HFFc6 (cell line): Measurements from ENCODE around the gene SIAH2. TPM values are rescaled to one million over a fixed set of nuclear protein-coding genes. Genes with fewer than 3 reads are reported as not detected.

Experiments
- DNase-seq: peaks from one replicate; pipeline ENCODE4 v3.0.0-alpha.2; 2018
- H3K27ac Mint-ChIP-seq: 2 replicates; pipeline ENCODE4 v1.8.0; 2020; ENCODE audit warnings: mild to moderate bottlenecking, mixed read lengths
- H3K27me3 Mint-ChIP-seq: 2 replicates; pipeline ENCODE4 v1.8.0; 2021; ENCODE audit warnings: mild to moderate bottlenecking, moderate library complexity, mixed read lengths; ENCODE audit not compliant: insufficient read depth
- H3K36me3 Mint-ChIP-seq: 2 replicates; pipeline ENCODE4 v1.8.0; 2021; ENCODE audit warnings: low read depth, mixed read lengths
- H3K4me1 Mint-ChIP-seq: 2 replicates; pipeline ENCODE4 v1.8.0; 2020; ENCODE audit warnings: low read depth, mixed read lengths
- H3K4me3 Mint-ChIP-seq: 2 replicates; pipeline ENCODE4 v1.8.0; 2020; ENCODE audit warnings: mild to moderate bottlenecking, moderate library complexity, mixed read lengths
- H3K9me3 Mint-ChIP-seq: 2 replicates; pipeline ENCODE4 v1.8.0; 2020; ENCODE audit warnings: mild to moderate bottlenecking, mixed read lengths
- total RNA-seq, 6 experiments: library from RNA; stranded (reverse); fragmentation: NEBNext Ultra II Directional; extraction: Animal tissue kit (Norgen Biotek cat#: 25700); gene quantifications; 2 replicates in 1 of 6; 3 replicates in 5 of 6; pipeline ENCODE4 v1.2.3, GENCODE V29; 2021
- TF ChIP-seq, protein P1 (sequence below): fragments of 200-600 bp; sonication (generic); IDR thresholded peaks from 2 replicates; pipeline ENCODE4 v1.5.0; 2021; ENCODE audit warnings: antibody characterized with exemption, mild to moderate bottlenecking

The SIAH2 gene
- total RNA-seq, 6 experiments from 2014 or later = 14.6 to 18.2 (median 15.9) TPM

DNA sequence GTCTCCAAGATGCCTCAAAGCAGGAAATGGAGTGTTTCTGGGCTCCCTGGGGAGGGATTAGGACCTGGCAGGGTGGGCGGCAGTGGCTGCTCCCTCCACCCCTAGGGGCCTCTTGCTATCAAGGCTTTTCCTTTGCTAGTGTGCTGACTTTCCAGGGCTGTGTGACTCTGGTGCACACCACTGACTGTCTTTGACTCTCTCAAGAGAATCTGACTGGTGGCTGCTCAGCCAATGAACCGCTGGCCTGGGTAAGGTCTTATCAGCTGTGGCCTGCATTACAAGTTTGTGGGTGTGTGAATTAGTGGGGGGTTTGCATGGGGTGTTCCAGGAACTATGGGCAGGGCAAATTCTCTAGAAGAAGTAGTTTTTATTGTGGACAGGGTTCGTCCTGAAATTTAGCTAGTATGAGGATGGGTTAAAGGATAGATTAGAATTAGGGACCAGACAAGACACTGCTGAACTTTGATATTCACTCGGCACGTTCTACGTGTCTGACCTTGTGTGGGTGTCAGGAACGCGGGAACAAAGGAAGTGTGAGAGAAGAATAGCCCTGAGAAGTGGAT is 29.5 kb downstream of the SIAH2 start:
- no peaks in the 10 kb centered on the region for H3K36me3 Mint-ChIP-seq
- H3K4me1 Mint-ChIP-seq = peaks cover 12% of the 10 kb centered on the region
- no peak for DNase-seq
- TF ChIP-seq, protein P1, sequence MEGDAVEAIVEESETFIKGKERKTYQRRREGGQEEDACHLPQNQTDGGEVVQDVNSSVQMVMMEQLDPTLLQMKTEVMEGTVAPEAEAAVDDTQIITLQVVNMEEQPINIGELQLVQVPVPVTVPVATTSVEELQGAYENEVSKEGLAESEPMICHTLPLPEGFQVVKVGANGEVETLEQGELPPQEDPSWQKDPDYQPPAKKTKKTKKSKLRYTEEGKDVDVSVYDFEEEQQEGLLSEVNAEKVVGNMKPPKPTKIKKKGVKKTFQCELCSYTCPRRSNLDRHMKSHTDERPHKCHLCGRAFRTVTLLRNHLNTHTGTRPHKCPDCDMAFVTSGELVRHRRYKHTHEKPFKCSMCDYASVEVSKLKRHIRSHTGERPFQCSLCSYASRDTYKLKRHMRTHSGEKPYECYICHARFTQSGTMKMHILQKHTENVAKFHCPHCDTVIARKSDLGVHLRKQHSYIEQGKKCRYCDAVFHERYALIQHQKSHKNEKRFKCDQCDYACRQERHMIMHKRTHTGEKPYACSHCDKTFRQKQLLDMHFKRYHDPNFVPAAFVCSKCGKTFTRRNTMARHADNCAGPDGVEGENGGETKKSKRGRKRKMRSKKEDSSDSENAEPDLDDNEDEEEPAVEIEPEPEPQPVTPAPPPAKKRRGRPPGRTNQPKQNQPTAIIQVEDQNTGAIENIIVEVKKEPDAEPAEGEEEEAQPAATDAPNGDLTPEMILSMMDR = no peak
- no peak overlapping the region for H3K4me3 Mint-ChIP-seq
- no peaks in the 10 kb centered on the region for H3K27me3 Mint-ChIP-seq
- no peak overlapping the region for H3K27ac Mint-ChIP-seq
- no peaks in the 10 kb centered on the region for H3K9me3 Mint-ChIP-seq

DNA sequence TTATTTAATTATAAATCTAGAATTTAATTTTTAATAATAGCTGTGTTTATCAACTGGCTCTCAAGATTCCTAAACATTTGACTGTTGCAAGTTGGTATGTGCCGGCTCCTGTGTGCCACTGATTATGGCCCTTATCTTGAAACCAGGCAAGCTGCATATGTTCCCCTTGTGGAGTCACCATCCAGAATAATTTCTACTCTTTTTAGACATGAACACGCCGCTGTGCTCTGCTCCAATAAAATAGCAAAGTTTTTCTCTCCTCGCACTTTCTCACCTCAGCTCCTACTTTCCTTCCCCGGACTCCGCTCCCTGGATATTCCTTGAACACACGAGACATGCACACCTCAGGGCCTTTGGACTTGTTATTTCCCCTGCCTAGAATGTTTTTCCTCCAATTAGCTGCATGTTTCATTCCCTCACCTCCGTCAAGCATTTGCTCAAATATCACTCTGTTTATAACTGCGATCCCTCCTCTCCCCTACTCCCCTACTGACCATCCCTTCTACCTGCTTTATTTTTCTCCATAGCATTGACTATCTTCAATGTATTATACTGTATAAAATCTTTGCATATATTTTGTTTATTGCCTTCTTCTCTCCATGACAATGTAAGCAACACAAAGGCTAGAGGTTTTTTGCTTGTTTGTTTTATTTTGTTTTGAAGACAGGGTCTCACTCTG is 33.1 kb downstream of the SIAH2 start:
- no peak for DNase-seq
- no peaks in the 10 kb centered on the region for H3K27me3 Mint-ChIP-seq
- H3K4me3 Mint-ChIP-seq = no peak overlapping the region
- TF ChIP-seq, protein P1 = no peak
- H3K36me3 Mint-ChIP-seq = no peaks in the 10 kb centered on the region
- no peaks in the 10 kb centered on the region for H3K9me3 Mint-ChIP-seq
- no peak overlapping the region for H3K27ac Mint-ChIP-seq
- H3K4me1 Mint-ChIP-seq = no peaks in the 10 kb centered on the region

DNA sequence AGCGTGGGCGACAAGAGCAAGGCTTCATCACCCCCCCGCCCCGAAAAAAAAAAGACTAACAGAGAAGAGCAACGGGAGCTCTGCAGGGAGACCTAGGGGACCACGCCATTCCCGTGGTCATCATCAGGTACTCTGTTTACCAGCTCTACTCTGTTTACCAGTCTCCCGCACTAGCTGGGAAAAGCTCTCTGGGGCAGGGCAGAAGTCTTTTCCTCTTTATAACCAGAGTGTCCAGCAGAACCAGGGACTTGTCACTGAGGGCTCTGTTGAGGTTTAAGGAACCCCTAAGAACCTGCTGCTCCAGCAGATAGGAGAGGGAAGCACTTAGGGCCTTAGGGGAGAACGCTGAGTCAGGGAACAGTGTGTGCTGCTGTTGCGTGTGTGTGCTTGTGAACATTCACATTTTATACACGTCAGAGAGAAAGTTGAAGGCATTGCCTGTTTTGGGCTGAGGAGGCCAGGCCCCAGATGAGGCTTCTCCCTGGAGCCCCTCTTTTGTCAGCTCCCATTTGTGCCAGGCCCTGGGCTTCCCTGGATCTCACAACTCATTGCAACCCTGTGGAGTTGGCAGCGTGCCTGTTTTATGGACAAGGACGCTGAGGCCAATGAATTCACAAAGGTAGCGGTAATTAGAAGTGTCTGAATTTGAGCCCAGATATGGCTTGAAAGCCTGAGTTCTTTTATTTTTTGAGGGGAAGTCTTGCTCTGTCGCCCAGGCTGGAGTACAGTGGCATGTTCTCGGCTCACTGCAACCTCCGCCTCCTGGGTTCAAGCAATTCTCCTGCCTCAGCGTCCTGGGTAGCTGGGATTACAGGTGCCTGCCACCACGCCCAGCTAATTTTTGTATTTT is 35.1 kb downstream of the SIAH2 start:
- Mint-ChIP-seq H3K27me3 (peaks cover 2% of the 10 kb centered on the region), H3K36me3 (no peaks in the 10 kb centered on the region), H3K4me3 (no peak overlapping the region), H3K4me1 (peaks cover 7% of the 10 kb centered on the region), H3K9me3 (no peaks in the 10 kb centered on the region), H3K27ac (no peak overlapping the region)
- DNase-seq = no peak
- TF ChIP-seq, protein P1 = no peak

DNA sequence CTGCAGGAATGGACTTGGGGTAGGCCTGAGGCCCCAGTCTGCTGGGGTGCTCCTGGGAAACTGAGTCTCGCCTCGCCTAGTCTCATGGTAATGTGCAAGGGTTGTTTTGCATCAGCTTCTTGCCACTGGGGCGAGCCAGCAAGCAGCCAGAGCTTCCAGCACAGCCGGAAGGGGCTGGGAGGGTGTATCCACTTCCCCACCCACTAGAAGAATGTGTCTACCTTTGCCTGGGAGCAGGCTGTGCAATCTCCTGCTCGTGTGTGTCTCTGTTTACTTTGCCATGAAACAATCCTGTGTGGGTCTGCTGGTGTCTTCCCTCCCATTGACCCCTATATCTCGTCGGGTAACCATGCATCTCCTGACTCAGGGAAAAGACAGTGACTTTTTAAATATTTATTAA is 37.4 kb downstream of the SIAH2 start:
- H3K9me3 Mint-ChIP-seq = no peaks in the 10 kb centered on the region
- no peak for DNase-seq
- peaks cover 11% of the 10 kb centered on the region for H3K4me1 Mint-ChIP-seq
- TF ChIP-seq, protein P1 = no peak
- H3K27me3 Mint-ChIP-seq = peaks cover 2% of the 10 kb centered on the region
- no peaks in the 10 kb centered on the region for H3K36me3 Mint-ChIP-seq
- H3K27ac Mint-ChIP-seq = no peak overlapping the region
- H3K4me3 Mint-ChIP-seq = no peak overlapping the region

DNA sequence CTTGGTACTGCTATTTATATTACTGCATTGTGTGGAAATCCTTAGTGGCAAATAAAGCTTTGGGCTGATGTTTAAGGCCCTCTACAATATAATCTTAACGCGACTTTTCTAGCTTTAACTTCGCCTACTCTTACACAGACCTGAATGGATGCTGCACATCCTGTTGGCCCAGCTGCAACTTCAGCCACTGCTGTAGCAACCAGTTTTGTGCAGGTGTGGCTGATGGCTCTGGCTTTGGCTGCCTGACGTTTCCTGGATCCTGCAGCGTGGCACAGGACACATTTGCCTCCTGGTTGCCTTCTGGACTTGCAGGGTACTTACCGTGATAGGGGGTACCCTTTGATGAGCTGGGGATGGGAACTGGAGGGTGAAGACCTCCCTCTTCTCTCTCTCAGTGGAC is 39.0 kb downstream of the SIAH2 start:
- Mint-ChIP-seq H3K27me3 (peaks cover 2% of the 10 kb centered on the region), H3K27ac (no peak overlapping the region), H3K4me3 (no peak overlapping the region), H3K9me3 (no peaks in the 10 kb centered on the region), H3K36me3 (no peaks in the 10 kb centered on the region), H3K4me1 (peaks cover 11% of the 10 kb centered on the region)
- no peak for DNase-seq
- TF ChIP-seq, protein P1 = no peak
